ENCODE measurements around the gene ABLIM1. TPM values are rescaled to one million over a fixed set of nuclear protein-coding genes. Genes with fewer than 3 reads are reported as not detected.

Gene ABLIM1
- total and polyA plus RNA-seq, 3 donors from 2014 or later: 90.0 to 137 (median 128) TPM

DNA sequence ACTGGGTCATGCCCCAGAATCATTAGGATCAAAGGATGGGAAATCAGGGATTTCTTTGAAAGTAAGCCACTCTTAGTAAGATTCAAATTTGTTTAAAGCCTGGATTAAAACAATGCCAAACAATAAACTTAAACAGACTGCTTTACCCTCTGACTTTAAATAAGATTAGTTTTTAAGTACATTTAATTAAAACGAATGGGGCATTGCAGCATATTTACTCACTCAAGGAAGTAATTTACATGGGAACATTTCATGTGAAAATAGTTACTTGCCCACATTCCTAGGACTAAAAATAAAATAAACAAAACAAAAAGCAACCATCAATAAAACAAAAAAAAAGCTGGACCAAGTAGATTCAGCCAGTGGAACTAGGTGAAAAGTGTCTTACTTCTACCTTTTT is 7.8 kb downstream of the ABLIM1 start:
- no peak for DNase-seq
- intact Hi-C loops (cut with DNase I; ENCODE audit: low total_unique reads): no loop called here
- H3K9me3 ChIP-seq: no peaks in the 10 kb centered on the region
- TF ChIP-seq POLR2A (IDR thresholded peaks at IDR 0.05): no peak
- TF ChIP-seq, protein P1, sequence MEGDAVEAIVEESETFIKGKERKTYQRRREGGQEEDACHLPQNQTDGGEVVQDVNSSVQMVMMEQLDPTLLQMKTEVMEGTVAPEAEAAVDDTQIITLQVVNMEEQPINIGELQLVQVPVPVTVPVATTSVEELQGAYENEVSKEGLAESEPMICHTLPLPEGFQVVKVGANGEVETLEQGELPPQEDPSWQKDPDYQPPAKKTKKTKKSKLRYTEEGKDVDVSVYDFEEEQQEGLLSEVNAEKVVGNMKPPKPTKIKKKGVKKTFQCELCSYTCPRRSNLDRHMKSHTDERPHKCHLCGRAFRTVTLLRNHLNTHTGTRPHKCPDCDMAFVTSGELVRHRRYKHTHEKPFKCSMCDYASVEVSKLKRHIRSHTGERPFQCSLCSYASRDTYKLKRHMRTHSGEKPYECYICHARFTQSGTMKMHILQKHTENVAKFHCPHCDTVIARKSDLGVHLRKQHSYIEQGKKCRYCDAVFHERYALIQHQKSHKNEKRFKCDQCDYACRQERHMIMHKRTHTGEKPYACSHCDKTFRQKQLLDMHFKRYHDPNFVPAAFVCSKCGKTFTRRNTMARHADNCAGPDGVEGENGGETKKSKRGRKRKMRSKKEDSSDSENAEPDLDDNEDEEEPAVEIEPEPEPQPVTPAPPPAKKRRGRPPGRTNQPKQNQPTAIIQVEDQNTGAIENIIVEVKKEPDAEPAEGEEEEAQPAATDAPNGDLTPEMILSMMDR (IDR thresholded peaks at IDR 0.05): no peak
- no peak overlapping the region for H3K27ac ChIP-seq
- no peaks in the 10 kb centered on the region for H3K4me1 ChIP-seq
- H3K4me3 ChIP-seq: no peak overlapping the region
- no peaks in the 10 kb centered on the region for H3K27me3 ChIP-seq
- 44 to 56% methylated on average over 1 of the region's 1 CpG for WGBS, 2 donors
- no peaks in the 10 kb centered on the region for H3K36me3 ChIP-seq (ENCODE audit: low read depth, missing control alignments)

DNA sequence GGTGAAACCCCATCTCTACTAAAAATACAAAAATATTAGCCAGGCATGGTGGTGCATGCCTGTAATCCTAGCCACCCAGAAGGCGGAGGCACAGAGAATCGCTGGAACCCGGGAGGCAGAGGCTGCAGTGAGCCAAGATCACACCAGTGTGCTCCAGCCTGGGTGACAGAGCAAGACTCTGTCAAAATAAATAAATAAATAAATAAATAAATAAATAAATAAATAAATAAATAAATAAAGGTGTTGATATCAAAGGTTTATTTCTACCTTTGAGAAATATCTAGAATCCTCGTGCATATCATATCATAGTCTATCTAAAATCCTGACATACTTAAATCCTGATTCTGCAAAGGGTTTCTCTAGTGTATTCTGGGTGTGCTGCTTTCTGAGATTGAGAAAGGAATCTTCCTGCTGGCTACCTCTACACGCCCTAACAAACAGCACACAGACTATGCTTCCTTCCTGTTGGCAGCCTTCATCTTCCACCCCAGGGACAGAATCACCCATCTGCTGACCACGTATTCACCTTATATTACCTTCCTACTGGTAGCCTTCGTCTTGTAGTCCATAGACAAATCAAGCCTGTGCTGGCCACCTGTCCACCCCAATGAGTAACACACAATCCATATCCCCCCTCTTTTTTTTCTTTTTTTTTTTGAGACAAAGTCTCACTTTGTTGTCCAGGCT is 8.7 kb downstream of the ABLIM1 start:
- Histone ChIP-seq H3K4me3 (no peak overlapping the region), H3K4me1 (no peaks in the 10 kb centered on the region), H3K27me3 (no peaks in the 10 kb centered on the region), H3K36me3 (ENCODE audit: low read depth, missing control alignments) (no peaks in the 10 kb centered on the region), H3K27ac (no peak overlapping the region), H3K9me3 (no peaks in the 10 kb centered on the region)
- TF ChIP-seq, protein P1 (IDR thresholded peaks at IDR 0.05): no peak
- TF ChIP-seq POLR2A (IDR thresholded peaks at IDR 0.05): no peak
- WGBS, 2 donors: 87 to 90% methylated on average over 7 of the region's 7 CpGs
- no peak for DNase-seq
- intact Hi-C loops (cut with DNase I; ENCODE audit: low total_unique reads): no loop called here

DNA sequence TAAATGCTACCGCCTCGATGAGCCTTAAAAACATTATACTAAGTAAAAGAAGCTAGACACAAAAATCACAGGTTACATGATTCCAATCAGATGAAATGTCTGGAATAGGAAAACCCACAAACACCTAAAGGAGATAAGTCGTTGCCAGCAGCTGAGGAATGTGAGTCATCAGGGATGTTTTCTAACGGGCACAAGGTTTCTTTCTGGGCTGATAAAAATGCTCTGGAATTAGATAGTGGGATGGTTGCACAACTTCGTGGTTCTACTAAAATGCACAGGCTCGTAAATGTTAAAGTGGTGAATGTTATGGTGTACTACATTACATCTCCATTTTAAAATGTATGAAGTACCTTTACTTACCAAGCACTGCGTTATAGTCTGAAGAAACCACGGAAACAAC is 9.7 kb downstream of the ABLIM1 start:
- 70 to 77% methylated on average over 8 of the region's 8 CpGs for WGBS, 2 donors
- no peak for DNase-seq
- Histone ChIP-seq H3K4me1 (no peaks in the 10 kb centered on the region), H3K9me3 (no peaks in the 10 kb centered on the region), H3K4me3 (no peak overlapping the region), H3K36me3 (ENCODE audit: low read depth, missing control alignments) (no peaks in the 10 kb centered on the region), H3K27me3 (no peaks in the 10 kb centered on the region), H3K27ac (no peak overlapping the region)
- intact Hi-C loops (cut with DNase I; ENCODE audit: low total_unique reads): no loop called here
- no peak for TF ChIP-seq POLR2A (IDR thresholded peaks at IDR 0.05)
- TF ChIP-seq, protein P1 (IDR thresholded peaks at IDR 0.05): no peak

DNA sequence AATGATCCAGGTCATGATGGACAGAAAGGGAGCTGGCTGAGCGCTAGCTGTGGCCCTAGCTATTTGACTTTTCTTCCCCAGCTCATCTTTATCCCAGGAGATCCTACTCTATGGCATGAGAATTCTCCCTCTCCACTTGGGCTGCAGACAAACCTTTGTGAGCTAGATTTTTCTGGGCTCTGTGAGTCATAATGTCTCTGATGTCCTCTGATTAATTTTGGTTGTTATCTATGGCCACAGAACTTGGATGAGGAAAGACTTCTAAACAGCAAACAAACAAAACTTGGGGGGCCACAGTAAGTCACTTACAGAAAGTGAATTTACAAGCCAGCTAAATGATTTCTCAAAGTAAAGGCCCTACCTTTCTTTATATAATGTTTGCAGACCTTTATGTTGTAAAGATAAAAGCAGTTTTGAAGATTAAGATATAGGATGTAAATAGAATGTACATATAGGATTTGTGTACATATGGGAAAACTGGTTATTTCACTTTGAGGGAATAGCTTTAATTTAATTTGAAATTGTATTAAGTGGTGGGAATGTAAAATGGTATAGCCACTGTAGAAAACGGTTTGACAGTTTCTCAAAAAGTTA is 10.4 kb downstream of the ABLIM1 start:
- H3K27ac ChIP-seq: no peak overlapping the region
- no peaks in the 10 kb centered on the region for H3K4me1 ChIP-seq

More for the DNA sequence above, 10.4 kb downstream of the ABLIM1 start:
- intact Hi-C loops (cut with DNase I; ENCODE audit: low total_unique reads): no loop called here
- no peak for TF ChIP-seq POLR2A (IDR thresholded peaks at IDR 0.05)
- TF ChIP-seq, protein P1 (IDR thresholded peaks at IDR 0.05): no peak
- no peaks in the 10 kb centered on the region for H3K9me3 ChIP-seq
- H3K4me3 ChIP-seq: no peak overlapping the region
- H3K36me3 ChIP-seq (ENCODE audit: low read depth, missing control alignments): no peaks in the 10 kb centered on the region
- no peak for DNase-seq
- no peaks in the 10 kb centered on the region for H3K27me3 ChIP-seq
- WGBS, 2 donors: 90 to 96% methylated on average over 2 of the region's 2 CpGs

Data from testis (tissue), 3 donors.